Measurements from ENCODE around the gene NFXL1.

DNA sequence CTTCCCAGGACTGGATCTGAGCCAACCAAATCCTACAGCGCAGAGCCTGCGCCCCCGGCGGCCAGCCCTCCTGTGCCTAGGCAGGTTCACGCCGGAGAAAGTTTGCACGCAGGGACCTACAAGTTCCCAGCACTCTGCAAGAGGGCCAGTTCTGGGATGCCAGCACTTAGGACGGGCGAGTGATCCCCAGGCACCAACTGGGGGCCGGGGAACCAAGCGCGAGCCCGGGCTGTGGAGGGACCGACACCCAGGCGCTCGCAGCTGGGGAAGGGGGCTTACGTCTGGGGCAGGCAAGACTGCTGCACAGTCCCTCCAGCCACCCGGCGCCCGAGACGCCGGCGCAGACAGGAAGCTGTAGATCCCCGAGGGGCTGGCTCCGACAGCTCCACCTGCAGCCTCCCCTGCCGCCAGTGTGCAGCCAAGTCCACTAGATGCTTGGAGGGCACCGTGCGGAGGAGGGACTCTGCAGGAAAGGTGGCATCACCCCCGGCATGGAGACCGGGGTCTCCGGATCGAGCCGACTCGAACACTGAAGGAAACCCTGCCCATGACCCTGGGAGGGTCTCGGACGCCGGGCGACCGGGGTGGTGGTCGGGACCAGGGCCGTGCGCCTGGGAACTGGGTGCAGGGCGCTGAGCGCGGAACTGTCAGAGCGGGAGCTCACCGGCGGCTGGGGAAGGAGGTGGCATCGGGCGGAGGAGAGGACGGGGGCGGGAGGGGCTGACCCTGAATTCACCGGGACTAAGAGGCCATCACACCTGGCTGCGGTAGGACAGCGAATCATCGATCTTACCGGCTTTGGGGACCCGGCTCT is 77.1 kb downstream of the NFXL1 start:
- TF ChIP-seq POLR2A (IDR thresholded peaks at IDR 0.05; ENCODE audit: low read length) (no peak), GATA1 (IDR thresholded peaks at IDR 0.05; ENCODE audit: low read depth, low read length) (no peak)

All from erythroblast (primary cell).